ENCODE results near the gene FSD1L. TPM values are rescaled to one million over a fixed set of nuclear protein-coding genes. Genes with fewer than 3 reads are reported as not detected.
A peak's percentile ranks its signal among the peaks of the same experiment; 100 is the strongest.

The FSD1L gene
- total RNA-seq = 1.7 and 2.0 TPM in 2 replicates

- peak in 1 of 2 donors; percentile 72 for DNase-seq (ENCODE audit: low read depth in 2 of 2)
These were observed at the start of gene FSD1L for GRCh38 chr9:105447814-105448812. Gene FSD1L, plus strand, starts transcription at chr9:105448034. Its CDS starts 187 bp downstream, at chr9:105448221.

GRCh38 chr9:105399117-105399516 lies 48.7 kb upstream of the FSD1L start:
- DNase-seq (ENCODE audit: low read depth in 2 of 2) = no peak

- DNase-seq (ENCODE audit: low read depth in 2 of 2) = peak in 1 of 2 donors; percentile 20
These were observed 46.2 kb upstream of the FSD1L start for GRCh38 chr9:105401651-105402050.

GRCh38 chr9:105403552-105404248 lies 44.1 kb upstream of the FSD1L start:
- DNase-seq (ENCODE audit: low read depth in 2 of 2) = no peak

- DNase-seq (ENCODE audit: low read depth in 2 of 2) = peak in 1 of 2 donors; percentile 38
These were observed 42.2 kb upstream of the FSD1L start for GRCh38 chr9:105405514-105406131.

GRCh38 chr9:105406369-105406768 lies 41.5 kb upstream of the FSD1L start:
- no peak for DNase-seq (ENCODE audit: low read depth in 2 of 2)

- peak in 1 of 2 donors; percentile 34 for DNase-seq (ENCODE audit: low read depth in 2 of 2)
These were observed 34.3 kb upstream of the FSD1L start for GRCh38 chr9:105413525-105413924.

- peak; percentile 43 to 59 for DNase-seq (ENCODE audit: low read depth in 2 of 2)
These were observed 32.7 kb upstream of the FSD1L start for GRCh38 chr9:105414947-105415661.

- no peak for DNase-seq (ENCODE audit: low read depth in 2 of 2)
These were observed 32.2 kb upstream of the FSD1L start for GRCh38 chr9:105415662-105415980.

GRCh38 chr9:105416840-105417239 lies 31.0 kb upstream of the FSD1L start:
- no peak for DNase-seq (ENCODE audit: low read depth in 2 of 2)

GRCh38 chr9:105418588-105419500 lies 29.0 kb upstream of the FSD1L start:
- no peak for DNase-seq (ENCODE audit: low read depth in 2 of 2)

GRCh38 chr9:105419816-105420597 lies 27.8 kb upstream of the FSD1L start:
- DNase-seq (ENCODE audit: low read depth in 2 of 2) = no peak

- no peak for DNase-seq (ENCODE audit: low read depth in 2 of 2)
These were observed 26.7 kb upstream of the FSD1L start for GRCh38 chr9:105421154-105421553.

GRCh38 chr9:105421864-105422263 lies 26.0 kb upstream of the FSD1L start:
- no peak for DNase-seq (ENCODE audit: low read depth in 2 of 2)

- DNase-seq (ENCODE audit: low read depth in 2 of 2) = peak in 1 of 2 donors; percentile 24
These were observed 21.9 kb upstream of the FSD1L start for GRCh38 chr9:105425816-105426433.

GRCh38 chr9:105426657-105427056 lies 21.2 kb upstream of the FSD1L start:
- no peak for DNase-seq (ENCODE audit: low read depth in 2 of 2)

GRCh38 chr9:105431424-105432246 lies 16.2 kb upstream of the FSD1L start:
- DNase-seq (ENCODE audit: low read depth in 2 of 2) = no peak

GRCh38 chr9:105432247-105432842 lies 15.5 kb upstream of the FSD1L start:
- DNase-seq (ENCODE audit: low read depth in 2 of 2) = no peak

Data from dermis microvascular lymphatic vessel endothelial cell (primary cell).